Measurements from ENCODE around the gene RBM47. TPM values are rescaled to one million over a fixed set of nuclear protein-coding genes. Genes with fewer than 3 reads are reported as not detected.

RBM47 gene
- total and polyA plus RNA-seq, 4 experiments from 2014 or later = 0.10 to 1.5 (median 0.87) TPM

DNA sequence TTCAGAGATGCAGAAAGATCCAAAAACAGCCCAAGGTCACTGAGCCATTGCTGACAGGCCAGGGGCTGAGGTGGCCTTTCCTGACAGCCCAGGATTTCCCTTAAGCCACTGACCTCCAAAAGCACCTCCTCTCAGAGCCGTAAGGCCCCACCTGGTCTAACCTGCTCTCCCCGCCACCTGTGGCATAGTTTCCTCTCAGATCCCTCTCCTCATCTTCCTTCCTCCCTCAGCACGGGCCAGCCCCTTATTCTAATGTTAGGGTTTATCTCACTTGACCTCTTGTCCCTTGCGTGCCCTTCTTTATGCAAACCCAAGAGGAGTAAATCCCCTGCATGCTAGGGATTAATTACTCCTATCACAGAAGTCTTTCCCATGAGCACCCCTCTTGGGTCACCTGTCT is 113.0 kb downstream of the RBM47 start:
- Mint-ChIP-seq H3K36me3 (no peaks in the 10 kb centered on the region), H3K9me3 (no peaks in the 10 kb centered on the region), H3K4me1 (peaks cover 5 to 8% (median 5%) of the 10 kb centered on the region in 4 donors), H3K4me3 (no peak overlapping the region), H3K27ac (no peak overlapping the region), H3K27me3 (peaks cover 1 to 3% of the 10 kb centered on the region in 2 donors)
- Histone ChIP-seq H3K4me1 (ENCODE audit: insufficient read depth, low read length) (peaks cover 3% of the 10 kb centered on the region), H3K27me3 (ENCODE audit: insufficient read depth, low read length) (no peaks in the 10 kb centered on the region), H3K9me3 (ENCODE audit: control insufficient read depth in 1 of 2, low read length in 2 of 2) (no peaks in the 10 kb centered on the region), H3K27ac (ENCODE audit: low read depth, low read length) (no peak overlapping the region), H3K36me3 (ENCODE audit: insufficient read depth, low read length) (no peaks in the 10 kb centered on the region), H3K4me3 (ENCODE audit: low read length in 2 of 2) (no peak overlapping the region)
- DNase-seq = no peak
- CTCF ChIA-PET (ENCODE audit: partially characterized antibody) = no interaction called here
- intact Hi-C loops (cut with micrococcal nuclease) = no loop called here
- POLR2A ChIA-PET (ENCODE audit: partially characterized antibody) = no interaction called here

DNA sequence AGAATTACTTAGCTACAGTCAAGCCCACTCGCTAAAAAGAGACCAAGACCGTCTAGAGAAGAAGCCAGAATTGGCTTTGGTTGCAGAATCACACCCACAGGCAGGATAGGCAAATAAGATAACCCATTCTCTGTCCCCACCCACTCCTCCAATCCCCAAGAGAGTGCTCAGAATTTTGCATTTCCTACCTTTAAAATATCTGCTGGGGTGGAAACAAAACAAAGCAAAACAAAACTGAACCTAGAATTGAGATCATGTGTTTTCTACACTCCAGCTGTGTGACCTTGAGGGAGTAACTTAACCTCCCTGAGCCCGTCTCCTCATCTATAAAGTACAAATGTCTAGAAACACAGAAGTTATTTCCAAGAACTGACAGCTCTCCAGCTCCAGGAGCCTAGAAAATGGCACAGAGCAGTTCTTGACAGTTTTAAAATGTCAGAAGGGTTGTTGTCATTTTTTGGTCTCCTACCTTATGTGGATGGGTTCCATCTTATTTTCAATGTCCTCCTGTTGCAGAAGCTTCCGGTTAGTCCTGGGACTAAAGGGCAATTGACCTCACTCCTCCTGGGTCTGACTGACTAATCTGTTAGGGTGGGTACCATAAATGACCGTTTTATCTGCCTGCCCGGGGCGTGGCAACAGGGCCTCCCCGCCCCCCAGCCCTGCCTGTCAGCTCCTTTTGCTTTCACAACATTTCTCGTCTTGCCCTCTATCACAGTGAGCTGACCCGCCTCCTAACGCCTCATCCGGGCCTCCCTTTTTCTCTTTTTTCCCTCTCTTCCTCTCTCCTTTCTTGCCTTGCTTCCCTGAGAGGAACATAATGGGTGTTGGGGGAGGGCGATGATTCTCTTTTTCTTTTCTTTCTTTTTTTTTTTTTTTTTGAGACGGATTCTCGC is 114.0 kb downstream of the RBM47 start:
- no peak overlapping the region for H3K4me3 ChIP-seq (ENCODE audit: low read length in 2 of 2)
- no peaks in the 10 kb centered on the region for H3K9me3 ChIP-seq (ENCODE audit: control insufficient read depth in 1 of 2, low read length in 2 of 2)
- H3K27me3 ChIP-seq (ENCODE audit: insufficient read depth, low read length) = no peaks in the 10 kb centered on the region
- ChIA-PET POLR2A (ENCODE audit: partially characterized antibody) (no interaction called here), CTCF (ENCODE audit: partially characterized antibody) (no interaction called here)
- Mint-ChIP-seq H3K36me3 (no peaks in the 10 kb centered on the region), H3K4me1 (peaks cover 5 to 8% (median 5%) of the 10 kb centered on the region in 4 donors), H3K9me3 (no peaks in the 10 kb centered on the region), H3K27me3 (peaks cover 1 to 3% of the 10 kb centered on the region in 2 donors), H3K4me3 (no peak overlapping the region), H3K27ac (no peak overlapping the region)
- intact Hi-C loops (cut with micrococcal nuclease) = no loop called here
- H3K27ac ChIP-seq (ENCODE audit: low read depth, low read length) = no peak overlapping the region
- H3K36me3 ChIP-seq (ENCODE audit: insufficient read depth, low read length) = no peaks in the 10 kb centered on the region
- H3K4me1 ChIP-seq (ENCODE audit: insufficient read depth, low read length) = peaks cover 3% of the 10 kb centered on the region
- DNase-seq = no peak

DNA sequence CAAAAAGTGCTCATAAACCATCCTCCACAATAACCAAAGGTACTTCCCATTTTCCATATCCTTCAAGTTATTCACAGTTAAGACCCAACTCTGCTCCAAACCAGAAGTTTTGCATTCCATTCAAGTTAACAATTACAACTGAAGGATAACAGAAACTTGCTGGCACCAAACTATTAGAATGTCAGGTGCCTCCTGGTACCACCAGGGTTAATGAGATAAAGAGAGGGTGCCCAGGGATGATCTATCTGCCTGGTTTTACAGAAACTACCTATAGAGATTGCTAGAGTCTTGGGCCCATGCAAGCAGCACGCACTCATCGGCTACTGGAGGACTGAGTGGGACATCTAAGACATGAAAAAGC is 114.6 kb downstream of the RBM47 start:
- no peak overlapping the region for H3K27ac ChIP-seq (ENCODE audit: low read depth, low read length)

DNA sequence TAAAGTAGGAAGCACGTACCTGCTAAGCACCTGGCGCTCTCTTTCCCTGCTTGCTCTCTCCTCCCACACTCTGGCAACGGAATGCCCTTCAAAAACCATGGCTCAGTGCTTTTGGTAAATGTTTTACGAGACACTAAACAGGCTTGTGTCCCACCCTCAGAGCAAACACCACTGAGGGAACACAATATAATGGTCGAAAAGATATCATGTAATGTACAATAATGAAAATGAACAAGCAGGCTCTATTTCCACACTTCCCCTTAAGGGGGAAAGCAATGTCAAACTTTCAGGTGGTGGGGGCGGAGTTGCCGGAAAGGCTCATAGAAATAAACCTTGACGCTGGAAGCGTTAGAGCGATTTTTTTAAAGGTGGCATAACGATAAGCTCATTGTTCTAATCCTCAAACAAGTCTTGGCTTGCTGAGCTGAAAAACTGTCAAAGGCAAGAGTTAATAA is 115.1 kb downstream of the RBM47 start:
- Mint-ChIP-seq H3K9me3 (no peaks in the 10 kb centered on the region), H3K27ac (no peak overlapping the region), H3K4me1 (peaks cover 5 to 8% (median 5%) of the 10 kb centered on the region in 4 donors), H3K36me3 (no peaks in the 10 kb centered on the region), H3K4me3 (no peak overlapping the region), H3K27me3 (peaks cover 0 to 3% of the 10 kb centered on the region in 2 donors)
- Histone ChIP-seq H3K27ac (ENCODE audit: low read depth, low read length) (no peak overlapping the region), H3K4me1 (ENCODE audit: insufficient read depth, low read length) (peaks cover 3% of the 10 kb centered on the region), H3K27me3 (ENCODE audit: insufficient read depth, low read length) (no peaks in the 10 kb centered on the region), H3K4me3 (ENCODE audit: low read length in 2 of 2) (no peak overlapping the region), H3K9me3 (ENCODE audit: control insufficient read depth in 1 of 2, low read length in 2 of 2) (no peaks in the 10 kb centered on the region), H3K36me3 (ENCODE audit: insufficient read depth, low read length) (no peaks in the 10 kb centered on the region)
- DNase-seq = no peak
- POLR2A ChIA-PET (ENCODE audit: partially characterized antibody) = no interaction called here
- intact Hi-C loops (cut with micrococcal nuclease) = no loop called here
- CTCF ChIA-PET (ENCODE audit: partially characterized antibody) = no interaction called here

More for the DNA sequence above, 114.6 kb downstream of the RBM47 start:
- Mint-ChIP-seq H3K9me3 (no peaks in the 10 kb centered on the region), H3K36me3 (no peaks in the 10 kb centered on the region), H3K4me1 (peaks cover 5 to 8% (median 5%) of the 10 kb centered on the region in 4 donors), H3K27me3 (peaks cover 2 to 3% of the 10 kb centered on the region in 2 donors), H3K27ac (no peak overlapping the region), H3K4me3 (no peak overlapping the region)
- CTCF ChIA-PET (ENCODE audit: partially characterized antibody) = no interaction called here
- H3K4me3 ChIP-seq (ENCODE audit: low read length in 2 of 2) = no peak overlapping the region
- no peaks in the 10 kb centered on the region for H3K9me3 ChIP-seq (ENCODE audit: control insufficient read depth in 1 of 2, low read length in 2 of 2)
- no peak for DNase-seq
- POLR2A ChIA-PET (ENCODE audit: partially characterized antibody) = no interaction called here
- intact Hi-C loops (cut with micrococcal nuclease) = no loop called here
- H3K27me3 ChIP-seq (ENCODE audit: insufficient read depth, low read length) = no peaks in the 10 kb centered on the region
- H3K36me3 ChIP-seq (ENCODE audit: insufficient read depth, low read length) = no peaks in the 10 kb centered on the region
- peaks cover 3% of the 10 kb centered on the region for H3K4me1 ChIP-seq (ENCODE audit: insufficient read depth, low read length)

DNA sequence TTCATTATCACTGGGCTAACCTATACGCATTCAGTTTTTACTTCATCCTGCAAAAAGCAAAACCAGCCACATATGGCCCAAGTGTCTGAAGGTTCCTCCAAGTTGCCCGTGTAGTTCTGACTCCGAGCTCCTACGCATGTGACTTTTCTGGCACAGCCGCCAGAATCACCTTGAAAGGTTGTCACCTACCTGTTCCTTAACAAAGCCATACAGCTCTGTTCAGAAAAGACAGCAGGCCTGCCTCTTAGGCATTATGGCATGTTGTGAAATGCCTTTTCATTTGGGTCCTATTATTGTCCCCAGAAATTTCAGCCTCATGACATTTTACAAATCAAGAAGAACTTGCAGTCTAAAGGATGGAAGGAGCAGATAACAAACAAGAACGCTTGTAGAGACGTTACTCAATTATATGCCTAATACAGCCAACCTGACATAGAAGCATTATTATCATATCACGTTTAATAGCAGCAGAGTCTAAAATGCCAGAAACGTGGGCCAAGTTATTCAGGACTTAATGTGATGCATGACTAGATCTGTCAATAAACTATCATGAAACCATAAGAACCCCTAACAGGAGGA is 118.5 kb downstream of the RBM47 start:
- Histone ChIP-seq H3K4me3 (ENCODE audit: low read length in 2 of 2) (no peak overlapping the region), H3K9me3 (ENCODE audit: control insufficient read depth in 1 of 2, low read length in 2 of 2) (no peaks in the 10 kb centered on the region), H3K36me3 (ENCODE audit: insufficient read depth, low read length) (no peaks in the 10 kb centered on the region), H3K27ac (ENCODE audit: low read depth, low read length) (no peak overlapping the region), H3K27me3 (ENCODE audit: insufficient read depth, low read length) (no peaks in the 10 kb centered on the region), H3K4me1 (ENCODE audit: insufficient read depth, low read length) (peaks cover 3% of the 10 kb centered on the region)
- H3K27ac Mint-ChIP-seq = no peak overlapping the region
- ChIA-PET POLR2A (ENCODE audit: partially characterized antibody) (no interaction called here), CTCF (ENCODE audit: partially characterized antibody) (no interaction called here)
- H3K4me3 Mint-ChIP-seq = no peak overlapping the region
- H3K36me3 Mint-ChIP-seq = no peaks in the 10 kb centered on the region
- peaks cover 5 to 8% (median 5%) of the 10 kb centered on the region in 4 donors for H3K4me1 Mint-ChIP-seq
- H3K27me3 Mint-ChIP-seq = peaks cover 0 to 3% of the 10 kb centered on the region in 2 donors
- no peaks in the 10 kb centered on the region for H3K9me3 Mint-ChIP-seq
- no peak for DNase-seq
- intact Hi-C loops (cut with micrococcal nuclease) = no loop called here

DNA sequence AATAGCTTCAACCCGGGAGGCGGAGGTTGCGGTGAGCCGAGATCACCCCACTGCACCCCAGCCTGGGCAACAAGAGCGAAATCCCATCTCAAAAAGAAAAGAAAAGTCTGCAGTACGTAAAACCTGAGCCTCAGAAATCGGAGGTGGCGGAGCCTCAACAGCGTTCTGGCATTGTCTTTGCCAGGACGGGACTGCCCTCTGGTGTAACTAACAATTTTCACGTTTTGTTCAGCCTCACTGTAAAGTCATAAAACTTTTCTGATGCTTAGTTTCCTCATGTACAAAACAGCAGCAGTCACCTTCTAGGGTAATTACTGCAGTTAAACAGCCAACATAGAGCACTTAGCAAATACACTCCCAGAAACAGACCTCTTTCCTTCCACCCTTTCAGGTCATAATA is 121.7 kb downstream of the RBM47 start:
- ChIA-PET CTCF (ENCODE audit: partially characterized antibody) (no interaction called here), POLR2A (ENCODE audit: partially characterized antibody) (no interaction called here)
- H3K36me3 ChIP-seq (ENCODE audit: insufficient read depth, low read length) = no peaks in the 10 kb centered on the region
- H3K9me3 ChIP-seq (ENCODE audit: control insufficient read depth in 1 of 2, low read length in 2 of 2) = no peaks in the 10 kb centered on the region
- intact Hi-C loops (cut with micrococcal nuclease) = no loop called here
- no peaks in the 10 kb centered on the region for H3K4me1 ChIP-seq (ENCODE audit: insufficient read depth, low read length)
- Mint-ChIP-seq H3K4me3 (no peak overlapping the region), H3K27me3 (peaks cover 0 to 2% of the 10 kb centered on the region in 2 donors), H3K27ac (no peak overlapping the region), H3K9me3 (no peaks in the 10 kb centered on the region), H3K4me1 (peaks cover 0 to 2% (median 1%) of the 10 kb centered on the region in 4 donors), H3K36me3 (no peaks in the 10 kb centered on the region)
- H3K4me3 ChIP-seq (ENCODE audit: low read length in 2 of 2) = no peak overlapping the region
- no peaks in the 10 kb centered on the region for H3K27me3 ChIP-seq (ENCODE audit: insufficient read depth, low read length)
- H3K27ac ChIP-seq (ENCODE audit: low read depth, low read length) = no peak overlapping the region
- no peak for DNase-seq

DNA sequence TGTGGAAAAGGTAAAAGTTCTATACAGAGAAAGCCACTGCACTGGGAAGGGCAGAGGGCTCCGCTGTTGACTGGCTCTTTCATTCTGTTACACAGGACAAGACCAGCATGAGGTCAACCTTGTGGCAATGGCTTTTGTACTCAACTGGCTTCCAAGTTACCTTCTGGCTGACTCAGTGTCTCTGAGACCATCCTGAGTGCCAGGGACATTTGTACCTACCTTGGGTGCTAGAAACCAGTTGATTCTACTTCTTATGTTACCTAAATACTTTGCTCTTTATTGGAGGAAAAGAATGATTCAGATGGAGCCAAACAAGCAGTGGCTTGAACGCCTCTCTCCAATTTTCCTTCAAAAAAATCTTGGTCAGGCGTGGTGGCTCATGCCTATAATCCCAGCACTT is 123.2 kb downstream of the RBM47 start:
- Histone ChIP-seq H3K36me3 (ENCODE audit: insufficient read depth, low read length) (no peaks in the 10 kb centered on the region), H3K4me3 (ENCODE audit: low read length in 2 of 2) (no peak overlapping the region), H3K27me3 (ENCODE audit: insufficient read depth, low read length) (no peaks in the 10 kb centered on the region), H3K27ac (ENCODE audit: low read depth, low read length) (no peak overlapping the region), H3K4me1 (ENCODE audit: insufficient read depth, low read length) (no peaks in the 10 kb centered on the region), H3K9me3 (ENCODE audit: control insufficient read depth in 1 of 2, low read length in 2 of 2) (no peaks in the 10 kb centered on the region)
- H3K4me1 Mint-ChIP-seq = peaks cover 0 to 5% (median 5%) of the 10 kb centered on the region in 4 donors
- CTCF ChIA-PET (ENCODE audit: partially characterized antibody) = no interaction called here
- no peak overlapping the region for H3K4me3 Mint-ChIP-seq
- H3K36me3 Mint-ChIP-seq = no peaks in the 10 kb centered on the region
- H3K27me3 Mint-ChIP-seq = peaks cover 0 to 2% of the 10 kb centered on the region in 2 donors
- no peaks in the 10 kb centered on the region for H3K9me3 Mint-ChIP-seq
- no peak overlapping the region for H3K27ac Mint-ChIP-seq
- intact Hi-C loops (cut with micrococcal nuclease) = no loop called here
- POLR2A ChIA-PET (ENCODE audit: partially characterized antibody) = no interaction called here
- DNase-seq = no peak
